ENCODE data around the gene G2E3.
"Not testable (repeated sequence)": the region's sequence is repeated elsewhere in the genome, so short reads cannot be mapped to it uniquely, and the experiment has no call there.

The G2E3 gene

DNA sequence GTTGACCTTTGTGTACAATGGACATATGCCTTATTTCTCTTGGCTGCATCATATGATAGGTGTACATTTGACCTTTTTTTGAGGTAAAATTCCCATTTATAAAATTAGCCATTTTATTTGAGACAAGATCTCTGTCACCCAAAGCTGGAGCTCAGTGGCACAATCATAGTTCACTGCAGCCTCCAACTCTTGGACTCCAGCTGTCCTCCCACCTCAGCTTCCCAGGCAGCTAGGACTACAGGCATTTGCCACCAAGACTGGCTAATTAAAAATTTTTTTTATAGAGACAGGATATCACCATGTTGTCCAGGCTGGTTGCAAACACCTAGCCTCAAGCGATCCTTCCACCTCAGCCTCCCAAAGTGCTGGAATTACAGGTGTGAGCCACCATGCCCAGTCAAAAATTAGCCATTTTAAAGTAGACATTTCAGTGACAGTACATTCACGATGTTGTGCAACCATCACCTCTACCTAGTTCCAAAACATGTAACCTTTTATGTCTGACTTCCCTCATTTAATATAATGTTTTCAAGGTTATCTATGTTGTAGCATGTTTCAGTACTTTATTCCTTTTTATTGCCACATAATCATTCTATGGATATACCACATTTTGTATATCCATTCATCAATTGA lies 5.4 kb downstream of the G2E3 start:
- no peak for DNase-seq

- no peak for DNase-seq
Measured at GRCh38 chr14:30564868-30565248, 5.9 kb downstream of the G2E3 start.

DNA sequence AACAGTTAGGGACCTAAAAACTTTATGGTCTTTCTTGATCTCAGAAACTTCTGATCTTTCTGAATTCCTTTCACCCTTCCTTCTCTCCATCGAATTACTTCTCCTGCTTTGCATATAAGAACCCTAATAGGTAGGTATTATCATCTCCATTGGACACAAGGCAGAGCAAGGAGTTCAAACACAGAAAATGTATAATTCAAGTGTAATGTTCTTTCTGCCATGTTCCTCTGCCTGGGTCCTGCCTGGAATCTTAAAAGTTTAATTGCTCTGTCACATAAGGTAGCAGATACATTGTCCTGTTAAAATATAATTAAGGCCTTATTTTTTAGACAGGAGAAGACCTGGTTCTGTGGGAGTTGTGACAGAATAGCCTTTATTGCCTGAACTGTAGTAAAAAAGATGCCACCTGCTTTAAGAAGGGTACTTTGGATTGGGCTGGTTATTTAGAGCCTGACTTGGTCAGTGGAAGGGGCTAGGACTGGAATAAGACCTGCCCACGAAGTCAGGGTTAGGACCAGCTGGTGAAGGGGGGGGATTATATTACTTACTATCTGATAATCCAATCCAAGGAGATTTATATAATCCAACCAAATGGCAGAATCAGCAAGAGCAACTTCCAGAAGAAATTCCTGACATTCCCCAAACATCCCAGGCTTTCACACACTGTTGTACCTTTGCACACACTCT lies 10.4 kb downstream of the G2E3 start:
- DNase-seq = no peak

GRCh38 chr14:30569903-30570226 lies 10.9 kb downstream of the G2E3 start:
- DNase-seq = no peak

DNA sequence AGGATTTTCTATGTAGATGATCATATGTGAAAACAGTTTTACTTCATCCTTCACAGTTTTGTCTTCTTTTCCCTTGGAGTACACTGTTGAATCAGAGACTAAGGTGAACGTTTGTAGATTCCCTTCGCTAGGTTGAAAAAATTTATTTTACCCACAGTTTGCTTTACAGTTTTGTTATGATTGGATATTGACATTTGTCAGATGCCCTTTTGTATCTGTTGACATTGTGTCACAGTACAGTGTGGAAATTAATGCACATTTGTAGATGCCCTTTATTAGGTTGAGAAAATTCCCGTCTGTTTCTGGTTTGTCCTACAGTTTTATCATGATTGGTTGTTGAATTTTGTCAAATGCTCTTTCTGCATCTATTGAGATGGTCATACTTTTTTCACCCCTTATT lies 13.3 kb downstream of the G2E3 start:
- DNase-seq = no peak

- DNase-seq = no peak
Measured at GRCh38 chr14:30572771-30573170, 13.8 kb downstream of the G2E3 start.

GRCh38 chr14:30573226-30573814 lies 14.4 kb downstream of the G2E3 start:
- no peak for DNase-seq

DNA sequence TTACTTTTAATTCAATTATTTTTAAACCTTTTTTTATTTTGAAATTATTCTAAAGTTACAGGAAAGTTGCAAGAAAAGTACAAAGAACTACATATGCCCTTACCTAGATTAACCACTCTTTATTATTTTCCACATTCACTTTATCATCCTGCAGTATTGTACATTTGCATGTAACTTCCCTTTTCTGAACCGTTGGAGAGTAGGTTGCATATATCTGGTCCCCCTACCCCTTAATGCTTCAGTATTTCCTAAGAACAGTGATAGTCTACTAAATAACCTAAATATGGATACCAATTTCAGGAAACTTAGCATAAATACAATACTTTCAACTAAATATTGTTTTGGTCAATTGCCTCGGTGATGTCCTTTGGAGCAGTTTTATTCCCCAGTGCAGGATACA lies 15.0 kb downstream of the G2E3 start:
- no peak for DNase-seq

- DNase-seq = not testable (repeated sequence)
Measured at GRCh38 chr14:30574777-30575176, 15.8 kb downstream of the G2E3 start.

- DNase-seq = not testable (repeated sequence)
Measured at GRCh38 chr14:30576333-30576732, 17.4 kb downstream of the G2E3 start.

GRCh38 chr14:30580616-30581282 lies 21.8 kb downstream of the G2E3 start:
- DNase-seq = no peak

DNA sequence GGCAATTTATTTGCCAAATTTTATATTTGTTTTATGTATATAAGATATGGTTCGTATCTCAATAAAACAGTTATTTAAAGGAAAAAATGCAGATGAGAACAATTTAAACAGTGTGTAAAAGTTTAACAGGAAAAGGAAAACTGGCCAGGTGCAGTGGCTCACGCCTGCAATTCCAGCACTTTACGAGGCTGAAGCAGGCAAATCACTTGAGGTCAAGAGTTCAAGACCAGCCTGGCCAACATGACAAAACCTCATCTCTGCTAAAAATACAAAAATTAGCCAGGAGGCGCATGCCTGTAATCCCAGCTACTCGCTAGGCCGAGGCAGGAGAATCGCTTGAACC lies 22.3 kb downstream of the G2E3 start:
- no peak for DNase-seq

DNA sequence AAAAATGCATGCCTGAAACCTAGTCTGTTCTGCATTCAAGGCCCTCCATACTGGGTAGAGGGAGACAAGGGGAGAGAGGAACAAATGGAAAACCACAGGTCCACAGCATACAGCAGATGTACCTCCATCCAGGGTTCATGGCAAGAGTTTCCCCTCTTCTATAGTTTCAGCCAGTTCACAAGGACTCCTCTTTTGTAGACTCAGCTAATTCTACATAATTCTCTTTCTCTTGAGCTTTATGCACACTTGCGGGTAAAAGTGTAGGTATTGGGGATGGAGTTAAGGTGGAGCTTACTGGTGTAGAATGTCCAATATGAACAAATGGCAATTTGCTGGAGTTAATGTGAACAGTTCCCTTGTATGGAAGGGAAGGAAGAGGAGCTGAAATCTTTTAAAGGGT lies 23.4 kb downstream of the G2E3 start:
- DNase-seq = no peak

DNA sequence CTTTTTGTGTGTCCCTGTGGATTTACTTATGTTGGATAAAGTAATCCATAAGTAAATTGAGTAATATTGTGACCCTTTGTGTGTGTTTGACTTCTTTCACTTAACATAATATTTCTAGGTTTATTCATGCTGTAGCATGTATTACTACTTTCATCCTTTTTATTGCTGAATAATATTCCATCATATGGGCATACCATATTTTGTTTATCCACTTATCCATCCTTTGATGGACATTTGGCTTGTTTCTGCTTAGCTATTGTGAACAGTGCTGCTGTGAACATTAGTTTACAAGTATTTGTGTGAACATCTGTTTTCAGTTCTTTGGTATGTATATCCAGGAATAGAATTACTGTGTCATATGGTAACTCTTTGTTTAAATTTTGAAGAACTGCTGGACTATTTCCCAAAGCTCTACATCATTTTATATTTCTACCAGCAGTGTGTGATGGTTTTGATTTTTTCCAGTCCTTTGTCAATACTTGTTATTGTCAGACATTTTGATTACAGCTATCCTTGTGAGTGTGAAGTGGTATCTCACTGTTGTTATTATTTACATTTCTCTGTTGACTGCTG lies 25.2 kb downstream of the G2E3 start:
- DNase-seq = no peak

DNA sequence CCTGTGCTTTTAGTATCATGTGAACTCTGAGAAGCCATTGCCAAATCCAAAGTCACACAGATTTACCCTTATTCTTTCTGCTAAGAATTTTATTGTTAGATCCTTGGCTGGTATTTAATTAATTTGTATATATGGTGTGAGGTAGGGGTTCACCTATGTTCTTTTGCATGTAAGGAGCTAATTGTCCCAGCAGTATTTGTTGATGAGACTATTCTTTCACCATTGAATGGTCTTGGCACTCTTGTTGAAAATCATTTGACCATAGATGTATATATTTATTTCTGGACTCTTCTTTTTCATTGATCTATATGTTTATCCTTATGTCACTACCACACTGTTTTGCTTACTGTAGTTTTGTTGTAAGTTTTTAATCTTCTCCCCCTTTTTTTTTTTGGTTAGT lies 26.2 kb downstream of the G2E3 start:
- no peak for DNase-seq

- DNase-seq = no peak
Measured at GRCh38 chr14:30587141-30587540, 28.2 kb downstream of the G2E3 start.

GRCh38 chr14:30588873-30589272 lies 29.9 kb downstream of the G2E3 start:
- no peak for DNase-seq

DNA sequence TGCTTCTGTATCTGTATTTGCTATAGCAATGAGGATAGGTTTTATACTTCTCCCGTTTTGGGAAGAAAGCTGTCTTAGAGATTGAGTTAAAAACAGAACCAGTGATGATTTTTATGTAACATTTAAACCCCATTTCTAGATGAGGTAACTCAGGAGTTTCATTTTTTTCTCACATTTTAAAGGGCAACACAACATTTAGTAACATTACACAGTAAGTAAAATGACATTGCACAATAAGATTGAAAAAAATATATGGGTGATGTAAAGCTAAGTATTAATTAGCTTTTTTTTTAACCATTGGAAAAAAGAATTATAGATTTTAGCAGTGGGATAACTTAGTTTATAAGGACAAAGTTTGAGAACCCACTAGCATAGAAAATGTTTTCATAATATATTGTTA lies 38.0 kb downstream of the G2E3 start:
- DNase-seq = no peak

DNA sequence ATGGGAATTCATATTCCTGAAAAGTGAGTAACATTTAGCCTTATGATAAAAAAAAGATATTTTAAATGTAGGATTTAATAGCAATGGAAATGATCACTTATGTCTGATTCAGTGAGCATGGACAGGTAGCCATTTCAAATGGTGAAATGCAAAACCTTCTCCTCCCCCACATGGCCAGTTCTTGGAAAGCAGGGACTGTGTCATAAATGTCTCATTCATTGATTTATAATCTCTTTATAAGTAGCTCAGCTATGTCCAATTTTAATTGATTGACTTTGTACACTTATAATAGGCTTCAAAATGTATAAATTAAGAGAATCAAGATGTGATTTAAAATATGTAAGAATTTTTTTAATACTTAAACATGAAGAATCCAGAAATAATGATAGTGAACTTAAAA lies 38.5 kb downstream of the G2E3 start:
- no peak for DNase-seq

GRCh38 chr14:30600922-30601918 lies 42.3 kb downstream of the G2E3 start:
- DNase-seq = no peak

DNA sequence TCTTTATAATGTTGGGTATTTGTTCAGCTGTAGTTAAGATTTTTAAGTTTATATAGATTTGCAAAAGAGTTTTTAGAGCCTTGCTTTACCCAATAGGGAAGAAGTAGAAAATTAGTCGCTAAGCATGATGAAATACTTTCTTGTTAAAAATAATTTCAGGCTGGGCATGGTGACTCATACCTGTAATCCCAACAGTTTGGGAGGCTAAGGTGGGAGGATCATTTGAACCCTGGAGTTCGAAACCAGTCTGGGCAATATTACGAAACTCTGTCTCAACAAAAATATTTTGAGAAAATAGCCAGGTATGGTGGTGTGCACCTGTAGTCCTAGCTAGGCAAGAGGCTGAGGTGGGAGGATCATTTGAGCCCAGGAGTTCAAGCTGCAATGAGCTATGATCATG lies 44.4 kb downstream of the G2E3 start:
- DNase-seq = no peak

DNA sequence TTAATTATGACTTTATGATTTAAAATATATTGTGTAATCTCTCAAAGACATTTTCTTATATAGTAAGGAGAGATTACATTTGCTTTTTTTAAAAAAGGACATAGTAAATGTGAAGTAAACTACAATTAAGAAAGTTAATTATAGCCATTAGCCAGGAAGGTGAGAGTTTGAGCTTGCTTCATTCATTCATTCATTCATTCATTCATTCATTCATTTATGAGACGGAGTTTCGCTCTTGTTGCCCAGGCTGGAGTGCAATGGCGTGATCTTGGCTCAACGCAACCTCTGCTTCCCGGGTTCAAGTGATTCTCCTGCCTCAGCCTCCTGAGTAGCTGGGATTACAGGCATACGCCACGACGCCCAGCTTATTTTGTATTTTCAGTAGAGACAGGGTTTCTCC lies 45.7 kb downstream of the G2E3 start:
- DNase-seq = not testable (repeated sequence)
